ENCODE results near the gene CNTN2. TPM values are rescaled to one million over a fixed set of nuclear protein-coding genes. Genes with fewer than 3 reads are reported as not detected.

CNTN2 gene
- total and polyA plus RNA-seq, 9 donors = 0.02 to 0.37 (median 0.19) TPM; not detected in 3

- no peaks in the 10 kb centered on the region for H3K27me3 ChIP-seq
- TF ChIP-seq EP300 (IDR thresholded peaks at IDR 0.05) (no peak), POLR2A (IDR thresholded peaks at IDR 0.05) (no peak)
- TF ChIP-seq, protein P1, sequence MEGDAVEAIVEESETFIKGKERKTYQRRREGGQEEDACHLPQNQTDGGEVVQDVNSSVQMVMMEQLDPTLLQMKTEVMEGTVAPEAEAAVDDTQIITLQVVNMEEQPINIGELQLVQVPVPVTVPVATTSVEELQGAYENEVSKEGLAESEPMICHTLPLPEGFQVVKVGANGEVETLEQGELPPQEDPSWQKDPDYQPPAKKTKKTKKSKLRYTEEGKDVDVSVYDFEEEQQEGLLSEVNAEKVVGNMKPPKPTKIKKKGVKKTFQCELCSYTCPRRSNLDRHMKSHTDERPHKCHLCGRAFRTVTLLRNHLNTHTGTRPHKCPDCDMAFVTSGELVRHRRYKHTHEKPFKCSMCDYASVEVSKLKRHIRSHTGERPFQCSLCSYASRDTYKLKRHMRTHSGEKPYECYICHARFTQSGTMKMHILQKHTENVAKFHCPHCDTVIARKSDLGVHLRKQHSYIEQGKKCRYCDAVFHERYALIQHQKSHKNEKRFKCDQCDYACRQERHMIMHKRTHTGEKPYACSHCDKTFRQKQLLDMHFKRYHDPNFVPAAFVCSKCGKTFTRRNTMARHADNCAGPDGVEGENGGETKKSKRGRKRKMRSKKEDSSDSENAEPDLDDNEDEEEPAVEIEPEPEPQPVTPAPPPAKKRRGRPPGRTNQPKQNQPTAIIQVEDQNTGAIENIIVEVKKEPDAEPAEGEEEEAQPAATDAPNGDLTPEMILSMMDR (IDR thresholded peaks at IDR 0.05) = no peak
- no peak overlapping the region for H3K27ac ChIP-seq
- intact Hi-C loops (cut with DNase I) = no loop called here
- H3K36me3 ChIP-seq = no peaks in the 10 kb centered on the region
- 90 to 93% (median 90%) methylated on average over 9 of the region's 9 CpGs for WGBS, 3 donors
- no peak for DNase-seq
- H3K9me3 ChIP-seq = no peaks in the 10 kb centered on the region
- H3K4me1 ChIP-seq (ENCODE audit: insufficient read depth) = no peaks in the 10 kb centered on the region
- H3K4me3 ChIP-seq = no peak overlapping the region
Measured at GRCh38 chr1:205037539-205037938, 5.5 kb upstream of the CNTN2 start.

- WGBS, 3 donors = 72 to 78% (median 76%) methylated on average over 6 of the region's 6 CpGs
- Histone ChIP-seq H3K27me3 (no peaks in the 10 kb centered on the region), H3K36me3 (no peaks in the 10 kb centered on the region), H3K9me3 (no peaks in the 10 kb centered on the region), H3K4me1 (ENCODE audit: insufficient read depth) (no peaks in the 10 kb centered on the region), H3K27ac (no peak overlapping the region), H3K4me3 (no peak overlapping the region)
- intact Hi-C loops (cut with DNase I) = no loop called here
- DNase-seq = no peak
- TF ChIP-seq, protein P1 (IDR thresholded peaks at IDR 0.05) = no peak
- no peak for TF ChIP-seq POLR2A (IDR thresholded peaks at IDR 0.05)
- no peak for TF ChIP-seq EP300 (IDR thresholded peaks at IDR 0.05)
Measured at GRCh38 chr1:205038132-205038786, 4.8 kb upstream of the CNTN2 start.

DNA sequence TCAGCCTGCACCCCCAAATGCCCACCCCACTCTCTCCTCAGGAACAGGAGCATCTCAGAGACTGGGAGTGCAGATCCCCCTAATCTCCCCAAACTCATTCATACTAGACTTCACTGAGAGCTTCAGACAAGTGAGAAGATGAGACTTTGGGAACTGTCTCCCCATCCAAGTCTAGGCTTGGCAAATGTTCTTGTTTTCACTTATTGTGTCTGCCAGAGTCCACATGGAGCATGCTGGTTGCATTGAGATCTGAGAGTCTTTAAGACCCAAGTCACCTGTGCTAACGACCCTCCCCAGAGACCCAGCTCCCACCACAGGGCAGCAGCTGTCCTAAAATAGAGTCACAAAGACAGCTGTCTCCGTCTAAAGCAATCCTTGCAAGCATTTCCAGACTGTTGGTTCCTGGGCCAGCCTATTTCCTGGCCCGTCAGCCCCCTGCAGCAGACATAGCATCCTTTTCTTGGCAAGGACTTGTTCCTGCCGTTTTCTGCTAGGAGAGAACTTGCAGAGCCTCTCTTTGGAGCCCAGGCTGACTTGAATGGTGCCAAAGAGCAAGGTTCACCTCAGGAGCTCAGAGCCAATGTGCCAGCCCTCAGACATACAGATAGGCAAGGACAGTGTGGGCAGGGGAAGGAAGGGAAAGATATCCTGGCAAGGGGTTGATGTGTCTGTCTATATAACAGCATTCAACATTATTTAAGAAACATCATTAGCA, 1.9 kb upstream of the CNTN2 start:
- Histone ChIP-seq H3K36me3 (no peaks in the 10 kb centered on the region), H3K9me3 (no peaks in the 10 kb centered on the region), H3K4me1 (ENCODE audit: insufficient read depth) (no peaks in the 10 kb centered on the region), H3K4me3 (no peak overlapping the region), H3K27ac (no peak overlapping the region), H3K27me3 (no peaks in the 10 kb centered on the region)
- no peak for DNase-seq
- WGBS, 3 donors = 9 to 14% (median 13%) methylated on average over 4 of the region's 4 CpGs
- intact Hi-C loops (cut with DNase I) = no loop called here
- TF ChIP-seq POLR2A (IDR thresholded peaks at IDR 0.05) (no peak), EP300 (IDR thresholded peaks at IDR 0.05) (no peak)
- TF ChIP-seq, protein P1 (IDR thresholded peaks at IDR 0.05) = no peak

DNA sequence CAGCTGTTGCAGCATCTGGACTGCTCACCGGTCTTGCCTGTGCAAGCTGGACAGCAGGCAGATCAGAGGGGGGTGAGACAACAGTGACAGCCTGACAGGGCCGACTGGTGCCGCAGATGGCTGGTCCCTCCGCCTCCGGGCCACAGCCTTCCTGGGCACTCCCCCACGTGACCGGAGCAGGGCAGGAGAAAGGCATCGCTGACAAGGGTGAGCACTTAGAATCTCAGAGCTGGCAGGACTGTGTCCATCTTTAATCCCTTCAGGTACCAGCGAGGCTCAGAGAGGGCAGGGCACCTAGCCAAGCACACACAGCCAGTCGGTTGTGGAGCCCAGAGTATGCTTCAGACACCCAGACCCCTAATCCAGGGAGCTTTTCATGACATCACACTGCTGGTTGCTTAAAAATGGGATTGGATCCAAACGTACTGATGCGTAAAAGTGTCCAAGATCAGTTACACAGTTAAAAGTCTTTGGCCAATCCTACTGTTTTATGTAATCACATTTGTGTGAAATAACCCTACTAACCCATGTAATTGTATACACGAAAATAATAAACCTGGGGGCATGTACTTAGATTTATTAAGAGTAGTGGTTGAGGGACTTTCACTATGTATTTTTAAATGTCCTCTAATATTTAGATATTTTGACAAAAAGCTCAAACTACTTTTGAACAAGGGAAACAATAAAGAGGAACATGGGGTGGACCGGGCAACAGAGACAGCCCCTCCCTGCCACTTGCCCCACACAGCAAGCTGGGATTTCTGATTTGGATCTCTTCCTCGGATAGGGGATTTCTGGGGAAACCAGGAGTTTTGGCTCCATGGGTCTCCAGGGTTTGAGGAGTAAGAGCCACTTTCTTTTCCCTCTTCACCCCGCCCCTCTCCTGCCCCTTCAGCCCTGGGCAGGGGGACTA, 758 bp upstream of the CNTN2 start:
- H3K36me3 ChIP-seq = no peaks in the 10 kb centered on the region
- H3K27me3 ChIP-seq = no peaks in the 10 kb centered on the region
- TF ChIP-seq POLR2A (IDR thresholded peaks at IDR 0.05) (no peak), EP300 (IDR thresholded peaks at IDR 0.05) (no peak)
- TF ChIP-seq, protein P1 (IDR thresholded peaks at IDR 0.05) = no peak
- H3K27ac ChIP-seq = no peak overlapping the region
- H3K9me3 ChIP-seq = no peaks in the 10 kb centered on the region
- no peak for DNase-seq
- intact Hi-C loops (cut with DNase I) = no loop called here
- 50 to 62% (median 51%) methylated on average over 16 of the region's 16 CpGs for WGBS, 3 donors
- H3K4me1 ChIP-seq (ENCODE audit: insufficient read depth) = no peaks in the 10 kb centered on the region
- H3K4me3 ChIP-seq = no peak overlapping the region

Data from ovary (tissue), 9 donors.